COLO668 (cell line): ENCODE results near the gene WDR53.
"Not testable (repeated sequence)": the region's sequence is repeated elsewhere in the genome, so short reads cannot be mapped to it uniquely, and the experiment has no call there.

ENCODE experiments used
- DNase-seq: peaks from one replicate; lab custom pipeline; 2025; ENCODE audit not compliant: unreplicated experiment; lab: John Stamatoyannopoulos, UW

Gene WDR53

GRCh38 chr3:196568246-196569002, at the start of gene WDR53, which contains the start of gene FBXO45:
WDR53 (minus strand) TSS chr3:196568554; CDS start chr3:196561475, 7,079 bp downstream.
FBXO45 (plus strand) TSS chr3:196568660; CDS start chr3:196568985, 325 bp downstream.
- DNase-seq: peak; percentile 94

GRCh38 chr3:196617256-196617655, 48.9 kb upstream of the WDR53 start:
- no peak for DNase-seq

GRCh38 chr3:196615234-196615633, 46.9 kb upstream of the WDR53 start:
- DNase-seq: not testable (repeated sequence)

DNA sequence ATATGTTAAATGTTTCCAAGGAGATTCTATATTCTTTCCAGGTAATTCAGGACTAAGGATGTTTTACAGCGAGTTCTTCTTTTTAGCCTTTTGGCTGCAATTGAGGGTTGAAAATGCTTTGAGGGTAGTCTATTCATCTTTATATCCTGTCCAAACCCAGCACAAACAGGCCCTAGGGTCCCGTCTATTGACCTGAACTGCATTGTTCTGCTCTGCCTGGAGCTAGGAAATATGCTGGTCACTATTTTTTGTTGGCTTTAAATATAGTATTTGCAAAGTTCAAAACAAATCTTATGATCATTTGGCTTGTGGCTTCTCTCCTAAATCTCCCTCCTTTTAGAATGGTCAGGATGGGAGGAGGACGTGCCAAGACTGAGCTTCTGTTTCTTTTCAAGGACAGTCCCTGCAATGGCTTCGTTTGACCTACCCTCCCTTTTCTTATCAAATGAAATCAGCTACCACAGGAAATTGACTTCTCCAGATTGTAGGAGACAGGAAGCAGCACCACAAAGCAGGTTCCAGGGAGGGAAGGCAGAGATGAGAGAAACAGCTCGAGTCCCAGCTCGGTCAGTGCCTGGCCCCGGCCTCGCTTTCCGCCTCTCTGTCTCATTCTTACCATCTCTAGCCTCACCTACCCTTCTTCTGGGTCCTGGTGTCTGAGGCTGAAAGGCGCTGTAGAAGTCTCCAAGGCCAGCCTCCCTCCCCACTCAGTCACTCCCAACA, 43.6 kb upstream of the WDR53 start:
- no peak for DNase-seq

GRCh38 chr3:196609805-196610515, 41.6 kb upstream of the WDR53 start:
- no peak for DNase-seq

DNA sequence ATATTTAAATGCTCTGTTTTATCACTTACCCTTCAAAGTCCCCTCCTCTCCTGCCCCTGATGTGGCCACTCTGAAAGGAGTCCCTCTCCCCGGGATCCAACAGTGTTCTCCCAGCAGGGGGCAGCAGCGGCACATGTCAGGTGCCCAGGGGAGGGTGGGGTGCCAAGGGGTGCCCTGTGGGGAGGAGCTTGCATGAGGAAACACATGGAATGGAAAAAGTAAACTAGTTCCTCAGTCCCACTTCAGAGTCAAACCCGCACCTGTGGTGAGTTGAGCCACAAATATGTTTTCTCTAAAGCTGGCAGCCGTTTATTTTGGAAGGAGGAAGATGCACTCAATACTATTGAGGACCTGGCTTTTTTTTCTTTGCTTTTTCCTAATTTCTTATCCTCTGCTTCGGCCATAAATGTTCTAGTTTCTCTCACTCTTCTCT, 41.0 kb upstream of the WDR53 start:
- DNase-seq: peak; percentile 76

GRCh38 chr3:196608693-196609092, 40.3 kb upstream of the WDR53 start:
- no peak for DNase-seq

- DNase-seq: peak; percentile 25
These were observed 36.2 kb upstream of the WDR53 start for GRCh38 chr3:196604548-196604947.

DNA sequence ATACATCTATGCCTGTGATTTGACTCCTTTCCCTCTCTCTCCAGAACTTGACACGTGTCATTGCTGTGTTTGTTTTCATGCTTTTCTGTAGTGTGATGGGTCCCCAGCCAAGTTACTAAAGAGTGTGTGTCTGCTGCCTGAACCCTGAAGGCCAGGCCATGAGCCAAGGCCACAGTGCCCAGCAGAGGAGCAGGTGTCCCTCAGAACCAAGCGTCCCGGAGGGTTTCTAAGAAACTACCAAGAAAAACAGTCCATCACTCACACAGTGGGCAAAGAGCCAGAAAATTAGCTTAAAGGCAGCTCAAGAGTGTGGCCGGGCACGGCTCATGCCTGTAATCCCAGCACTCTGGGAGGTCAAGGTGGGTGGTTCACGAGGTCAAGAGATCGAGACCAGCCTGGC, 35.3 kb upstream of the WDR53 start:
- DNase-seq: no peak

DNA sequence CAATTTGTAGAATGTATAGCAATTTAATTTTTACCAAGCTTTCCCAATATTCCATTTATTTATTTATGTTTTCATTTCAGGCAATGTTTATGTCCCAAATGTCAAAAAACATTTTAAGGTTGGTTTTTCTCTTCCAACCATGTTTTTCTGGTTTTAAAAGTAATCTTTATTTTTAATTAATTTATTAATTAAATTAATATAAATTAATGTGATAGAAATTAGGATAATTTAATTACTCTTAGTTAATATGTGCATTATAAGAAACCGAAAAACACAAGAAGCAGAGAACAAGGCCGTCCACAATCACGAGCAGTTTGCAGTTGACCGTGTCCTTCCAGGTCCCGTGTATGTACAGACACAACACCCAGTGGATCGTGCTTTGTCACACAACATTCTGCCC, 34.3 kb upstream of the WDR53 start:
- no peak for DNase-seq

- DNase-seq: no peak
These were observed 32.0 kb upstream of the WDR53 start for GRCh38 chr3:196600359-196600758.

DNA sequence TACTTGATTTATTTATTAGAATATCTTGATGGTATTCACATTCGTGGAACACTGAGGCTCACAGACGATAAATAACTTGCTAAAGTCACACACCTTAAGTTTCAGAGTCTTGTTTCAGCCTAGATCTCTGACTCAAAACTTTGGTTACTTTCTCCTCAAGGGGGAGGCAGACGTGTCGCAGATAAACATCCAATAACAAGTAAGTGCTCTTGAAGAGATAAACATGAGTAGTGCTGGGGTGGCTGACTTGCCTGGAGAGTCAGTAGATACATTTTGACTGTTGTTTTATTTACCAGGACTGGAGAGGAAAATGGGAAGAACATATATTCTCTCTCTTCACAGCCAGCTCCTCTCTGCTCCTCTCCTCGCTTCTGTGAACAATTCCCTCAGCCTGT, 31.4 kb upstream of the WDR53 start:
- no peak for DNase-seq

DNA sequence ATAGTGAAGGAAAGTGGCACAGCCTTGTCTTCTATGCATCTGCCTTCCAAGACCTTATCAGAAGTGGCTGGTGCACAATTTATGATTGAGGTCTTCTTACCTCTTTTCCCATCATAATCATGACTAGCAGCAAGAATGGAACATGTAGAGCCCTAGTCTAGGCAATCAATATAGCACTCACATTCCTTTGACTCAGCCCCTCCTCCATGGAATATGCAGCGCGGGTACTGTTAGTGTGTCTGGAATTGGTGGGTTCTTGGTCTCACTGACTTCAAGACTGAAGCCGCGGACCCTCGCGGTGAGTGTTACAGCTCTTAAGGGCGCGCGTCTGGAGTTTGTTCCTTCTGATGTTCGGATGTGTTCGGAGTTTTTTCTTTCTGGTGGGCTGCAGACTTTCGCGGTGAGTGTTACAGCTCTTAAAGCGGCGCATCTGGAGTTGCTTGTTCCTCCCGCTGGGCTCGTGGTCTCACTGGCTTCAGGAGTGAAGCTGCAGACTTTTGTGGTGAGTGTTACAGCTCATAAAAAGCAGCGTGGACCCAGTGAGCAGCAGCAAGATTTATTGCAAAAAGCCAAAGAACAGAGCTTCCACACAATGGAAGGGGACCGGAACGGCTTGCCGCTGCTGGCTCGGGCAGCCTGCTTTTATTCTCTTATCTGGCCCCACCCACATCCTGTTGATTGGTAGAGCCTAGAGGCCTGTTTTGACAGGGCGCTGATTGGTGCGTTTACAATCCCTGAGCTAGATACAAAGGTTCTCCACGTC, 29.8 kb upstream of the WDR53 start:
- DNase-seq: not testable (repeated sequence)

DNA sequence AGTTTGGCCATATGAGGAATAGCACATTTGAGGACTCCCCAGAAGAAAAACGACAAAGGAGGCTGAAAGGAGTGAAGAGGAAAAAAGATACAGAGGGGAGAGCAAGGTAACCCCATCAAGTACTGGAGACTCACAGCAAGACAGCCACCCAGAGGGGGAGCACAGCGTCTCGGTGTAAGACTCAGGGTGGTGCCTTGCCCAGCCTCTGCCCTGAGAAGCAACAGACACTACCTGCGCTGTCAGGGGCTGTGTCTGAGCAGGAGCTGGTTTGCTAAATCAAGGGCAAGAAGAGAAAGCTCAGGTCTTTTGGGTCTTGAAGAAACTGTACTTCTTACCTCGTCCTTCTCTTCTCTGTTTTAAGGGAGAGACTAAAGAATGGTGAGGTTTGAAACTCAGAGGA, 28.0 kb upstream of the WDR53 start:
- DNase-seq: no peak

DNA sequence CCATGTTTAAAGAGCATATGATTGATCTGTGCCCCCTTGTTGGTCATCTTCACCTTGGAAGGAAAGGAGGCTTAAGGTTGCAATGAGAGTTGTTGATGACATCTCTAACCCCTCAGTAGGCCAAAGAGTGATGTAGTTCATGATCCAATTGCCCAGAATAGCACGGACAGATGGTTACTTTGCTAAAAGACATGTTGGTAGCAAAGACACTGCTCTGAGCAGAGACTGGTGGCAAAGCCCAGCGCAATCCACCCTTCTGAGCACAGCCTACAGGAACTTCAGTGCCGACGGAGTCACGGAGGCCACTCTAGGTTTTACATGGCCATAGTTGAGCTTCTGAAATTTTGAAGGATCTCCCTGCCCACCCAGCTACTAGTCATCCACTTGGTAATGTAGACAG, 21.9 kb upstream of the WDR53 start:
- no peak for DNase-seq

- no peak for DNase-seq
These were observed 16.8 kb upstream of the WDR53 start for GRCh38 chr3:196585044-196585757.

- no peak for DNase-seq
These were observed 4.0 kb upstream of the WDR53 start for GRCh38 chr3:196572389-196572788.

DNA sequence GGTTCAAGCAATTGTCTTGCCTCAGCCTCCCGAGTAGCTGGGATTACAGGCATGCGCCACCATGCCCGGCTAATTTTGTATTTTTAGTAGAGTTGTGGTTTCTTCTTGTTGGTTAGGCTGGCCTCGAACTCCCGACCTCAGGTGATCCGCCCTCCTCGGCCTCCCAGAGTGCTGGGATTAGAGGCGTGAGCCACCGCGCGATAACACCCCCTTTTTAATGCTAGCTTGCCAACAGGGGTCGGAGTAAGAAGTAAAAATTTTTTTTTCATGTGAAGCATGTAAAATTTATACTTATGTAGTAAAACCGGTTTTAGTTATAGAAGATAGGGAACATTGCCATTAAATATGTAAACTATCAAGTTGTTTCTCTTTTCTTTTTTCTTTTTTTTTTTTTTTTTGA, 2.0 kb upstream of the WDR53 start:
- not testable (repeated sequence) for DNase-seq

DNA sequence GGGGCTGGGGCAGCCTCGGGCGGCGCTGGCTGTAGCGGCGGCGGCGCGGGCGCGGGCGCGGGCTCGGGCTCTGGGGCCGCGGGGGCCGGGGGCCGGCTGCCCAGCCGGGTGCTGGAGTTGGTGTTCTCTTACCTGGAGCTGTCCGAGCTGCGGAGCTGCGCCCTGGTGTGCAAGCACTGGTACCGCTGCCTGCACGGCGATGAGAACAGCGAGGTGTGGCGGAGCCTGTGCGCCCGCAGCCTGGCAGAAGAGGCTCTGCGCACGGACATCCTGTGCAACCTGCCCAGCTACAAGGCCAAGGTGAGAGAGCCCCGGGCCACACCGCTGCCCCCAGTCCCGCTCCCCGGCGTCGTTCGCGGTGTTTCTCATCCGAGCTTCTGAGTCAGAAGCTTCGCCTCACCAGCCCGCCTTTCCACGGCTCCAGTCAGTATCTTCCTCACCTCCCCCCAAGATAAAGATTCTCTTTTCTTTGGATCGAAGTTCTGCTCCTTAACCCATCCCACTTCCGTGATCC, 706 bp upstream of the WDR53 start:
- peak; percentile 62 for DNase-seq

GRCh38 chr3:196563721-196564225, 4.6 kb downstream of the WDR53 start:
- DNase-seq: no peak
